Measurements from ENCODE around the gene BACH2.

The BACH2 gene

DNA sequence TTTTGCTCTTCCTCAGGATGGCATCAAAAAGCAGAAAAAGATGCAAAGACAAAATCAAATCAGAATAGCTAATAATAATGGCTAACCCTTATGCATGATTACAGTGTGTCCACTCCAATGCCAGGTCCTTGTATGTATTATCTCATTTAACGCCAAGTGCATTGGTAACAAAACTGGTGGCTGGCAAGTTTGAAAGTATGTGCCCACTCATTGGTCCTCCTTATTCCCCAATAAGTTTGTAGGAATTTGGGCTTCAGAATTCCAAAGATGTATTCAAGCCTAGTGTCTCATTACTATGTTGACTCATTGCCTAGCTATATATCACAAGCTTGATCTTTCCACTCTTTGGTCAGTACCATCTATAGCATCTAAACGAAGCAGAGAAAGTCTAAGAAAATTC is 205.8 kb downstream of the BACH2 start:
- H3K4me3 ChIP-seq (ENCODE audit: control insufficient read depth, low read depth, low read length): no peak overlapping the region
- TF ChIP-seq, protein P1, sequence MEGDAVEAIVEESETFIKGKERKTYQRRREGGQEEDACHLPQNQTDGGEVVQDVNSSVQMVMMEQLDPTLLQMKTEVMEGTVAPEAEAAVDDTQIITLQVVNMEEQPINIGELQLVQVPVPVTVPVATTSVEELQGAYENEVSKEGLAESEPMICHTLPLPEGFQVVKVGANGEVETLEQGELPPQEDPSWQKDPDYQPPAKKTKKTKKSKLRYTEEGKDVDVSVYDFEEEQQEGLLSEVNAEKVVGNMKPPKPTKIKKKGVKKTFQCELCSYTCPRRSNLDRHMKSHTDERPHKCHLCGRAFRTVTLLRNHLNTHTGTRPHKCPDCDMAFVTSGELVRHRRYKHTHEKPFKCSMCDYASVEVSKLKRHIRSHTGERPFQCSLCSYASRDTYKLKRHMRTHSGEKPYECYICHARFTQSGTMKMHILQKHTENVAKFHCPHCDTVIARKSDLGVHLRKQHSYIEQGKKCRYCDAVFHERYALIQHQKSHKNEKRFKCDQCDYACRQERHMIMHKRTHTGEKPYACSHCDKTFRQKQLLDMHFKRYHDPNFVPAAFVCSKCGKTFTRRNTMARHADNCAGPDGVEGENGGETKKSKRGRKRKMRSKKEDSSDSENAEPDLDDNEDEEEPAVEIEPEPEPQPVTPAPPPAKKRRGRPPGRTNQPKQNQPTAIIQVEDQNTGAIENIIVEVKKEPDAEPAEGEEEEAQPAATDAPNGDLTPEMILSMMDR (conservative IDR thresholded peaks at IDR 0.05; ENCODE audit: control insufficient read depth, insufficient read depth, low read depth, low read length): no peak
- DNase-seq (ENCODE audit: low read depth): no peak

DNA sequence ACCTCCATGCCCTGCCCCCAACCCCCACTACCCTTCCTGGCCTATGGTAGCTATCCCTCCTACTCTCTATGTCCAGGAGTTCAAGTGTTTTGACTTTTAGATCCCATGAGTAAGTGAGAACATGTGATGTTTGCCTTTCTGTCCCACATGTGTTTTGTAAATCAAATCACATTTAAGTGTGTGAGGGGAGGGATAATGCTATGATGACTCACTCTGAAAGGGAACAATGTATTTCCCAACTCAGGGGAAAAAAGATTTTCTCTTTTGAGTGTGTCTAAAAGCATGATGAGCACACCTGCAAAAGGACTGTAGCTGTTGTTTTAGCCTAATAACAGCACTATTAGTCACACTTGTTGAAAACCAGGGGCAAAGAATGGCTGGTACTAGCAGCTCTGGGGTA is 208.6 kb downstream of the BACH2 start:
- peak; percentile 95 for DNase-seq (ENCODE audit: low read depth)
- no peak overlapping the region for H3K4me3 ChIP-seq (ENCODE audit: control insufficient read depth, low read depth, low read length)
- TF ChIP-seq, protein P1 (conservative IDR thresholded peaks at IDR 0.05; ENCODE audit: control insufficient read depth, insufficient read depth, low read depth, low read length): no peak

DNA sequence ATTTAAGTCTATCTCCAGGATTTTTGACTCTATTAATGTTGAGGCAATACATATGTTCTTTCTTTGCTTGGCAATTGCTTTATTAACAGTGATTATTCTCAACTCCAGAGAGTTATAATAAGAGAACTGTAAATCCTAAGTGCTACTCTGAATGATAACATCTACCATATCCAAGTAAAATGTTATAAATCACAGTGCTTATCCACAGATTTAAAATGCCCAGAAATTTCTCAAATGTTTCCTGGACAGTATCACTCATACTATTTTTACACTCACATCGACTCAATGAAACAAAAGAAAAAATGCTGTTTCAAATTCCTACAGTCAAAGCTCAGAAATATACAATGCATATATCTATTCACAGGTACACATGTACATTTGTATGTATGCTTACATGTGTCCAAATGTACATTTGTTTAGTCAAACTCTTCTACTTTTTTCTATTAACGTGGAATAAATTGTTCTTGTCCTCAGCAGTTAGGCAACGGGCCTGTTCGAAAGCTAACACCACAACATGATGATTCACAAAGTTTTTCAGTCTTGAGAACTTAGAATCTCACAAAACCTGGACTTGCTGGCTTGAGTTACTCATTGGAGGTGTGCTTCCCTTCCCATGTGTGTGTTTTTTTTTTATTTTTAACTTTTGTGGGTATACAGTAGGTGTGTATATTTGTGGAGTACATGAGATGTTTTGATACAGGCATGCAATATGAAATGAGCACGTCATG is 209.4 kb downstream of the BACH2 start:
- TF ChIP-seq, protein P1 (conservative IDR thresholded peaks at IDR 0.05; ENCODE audit: control insufficient read depth, insufficient read depth, low read depth, low read length): no peak
- peak; percentile 59 for DNase-seq (ENCODE audit: low read depth)
- no peak overlapping the region for H3K4me3 ChIP-seq (ENCODE audit: control insufficient read depth, low read depth, low read length)

DNA sequence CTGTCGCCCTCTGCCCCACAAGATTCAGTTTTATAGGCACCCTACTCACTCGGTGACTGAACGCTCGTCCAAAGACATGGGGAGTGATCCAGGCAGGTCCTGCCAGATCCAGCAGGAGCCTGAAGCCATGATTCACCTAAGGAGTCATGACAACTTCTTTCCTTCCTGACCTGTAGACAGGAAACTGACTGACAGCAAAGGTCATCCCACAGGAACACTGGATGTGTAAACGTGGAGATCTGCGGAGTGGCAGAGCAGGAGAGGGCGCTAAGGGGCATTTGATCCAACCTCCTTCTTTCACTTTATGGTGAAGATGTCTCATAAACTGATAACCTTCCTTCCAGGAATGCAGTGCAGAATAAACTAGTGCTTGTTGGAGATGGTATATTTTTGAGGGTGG is 210.1 kb downstream of the BACH2 start:
- DNase-seq (ENCODE audit: low read depth): peak; percentile 65
- TF ChIP-seq, protein P1 (conservative IDR thresholded peaks at IDR 0.05; ENCODE audit: control insufficient read depth, insufficient read depth, low read depth, low read length): no peak

DNA sequence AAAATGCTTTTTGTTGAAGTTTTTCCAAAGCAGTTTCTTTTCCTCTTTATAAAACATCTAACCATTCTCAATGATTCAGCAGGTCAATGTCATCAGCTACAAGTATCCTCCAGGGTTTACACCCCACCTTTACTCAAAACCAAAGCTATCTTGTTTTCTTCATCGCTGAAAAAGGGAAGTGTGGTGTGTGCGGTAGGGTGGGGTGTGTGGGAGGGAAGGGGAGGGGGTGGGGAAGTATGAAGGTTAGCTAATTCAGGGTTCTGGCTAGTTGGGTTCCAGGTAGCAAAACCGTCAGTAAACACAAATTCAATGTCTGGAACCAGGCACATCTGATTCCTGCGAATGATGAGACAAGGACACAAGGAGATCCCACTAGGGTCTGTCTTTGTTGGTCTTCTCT is 212.8 kb downstream of the BACH2 start:
- H3K4me3 ChIP-seq (ENCODE audit: control insufficient read depth, low read depth, low read length): no peak overlapping the region
- DNase-seq (ENCODE audit: low read depth): no peak
- TF ChIP-seq, protein P1 (conservative IDR thresholded peaks at IDR 0.05; ENCODE audit: control insufficient read depth, insufficient read depth, low read depth, low read length): no peak

More for the DNA sequence above, 210.1 kb downstream of the BACH2 start:
- H3K4me3 ChIP-seq (ENCODE audit: control insufficient read depth, low read depth, low read length): no peak overlapping the region

DNA sequence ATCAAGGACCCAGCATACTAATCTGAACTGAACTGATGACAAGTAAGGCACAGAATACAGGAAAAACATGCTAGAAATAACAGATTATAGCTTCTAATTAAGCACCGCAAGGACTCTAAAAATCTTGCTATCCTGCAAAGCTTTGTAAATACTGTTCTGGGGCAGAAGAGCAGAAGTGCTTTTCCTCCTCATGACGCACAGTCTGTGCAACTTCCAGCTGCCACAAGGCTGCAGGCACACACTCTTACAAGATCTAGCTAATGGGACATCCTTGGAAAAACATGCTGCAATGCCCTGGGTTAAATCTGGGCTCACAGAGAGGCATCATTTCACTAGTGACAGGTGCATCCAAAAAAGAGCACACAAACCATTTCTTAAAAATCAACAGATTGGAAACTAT is 213.8 kb downstream of the BACH2 start:
- H3K4me3 ChIP-seq (ENCODE audit: control insufficient read depth, low read depth, low read length): no peak overlapping the region
- TF ChIP-seq, protein P1 (conservative IDR thresholded peaks at IDR 0.05; ENCODE audit: control insufficient read depth, insufficient read depth, low read depth, low read length): no peak
- DNase-seq (ENCODE audit: low read depth): no peak
